Measurements from ENCODE around the gene PPP2R2B.

DNA sequence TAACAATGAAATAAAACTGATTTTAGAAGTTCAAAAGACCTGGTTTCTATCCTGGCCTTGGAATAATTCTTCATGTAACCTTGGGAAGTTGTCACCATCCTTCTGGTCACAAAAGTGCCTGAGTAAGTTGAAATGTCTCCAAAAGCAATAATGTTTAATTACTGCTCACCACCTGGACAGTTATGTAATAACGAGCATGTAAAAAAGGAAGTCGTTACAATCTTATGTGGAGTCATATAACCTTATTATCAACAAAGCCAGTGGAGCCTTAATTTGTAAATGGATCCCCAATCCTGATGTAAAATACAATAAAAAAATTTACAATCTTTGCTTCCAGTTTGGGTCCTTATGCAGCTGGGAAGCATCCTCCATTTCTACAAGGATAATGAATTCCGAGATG, 298.3 kb downstream of the PPP2R2B start:
- TF ChIP-seq, protein P1, sequence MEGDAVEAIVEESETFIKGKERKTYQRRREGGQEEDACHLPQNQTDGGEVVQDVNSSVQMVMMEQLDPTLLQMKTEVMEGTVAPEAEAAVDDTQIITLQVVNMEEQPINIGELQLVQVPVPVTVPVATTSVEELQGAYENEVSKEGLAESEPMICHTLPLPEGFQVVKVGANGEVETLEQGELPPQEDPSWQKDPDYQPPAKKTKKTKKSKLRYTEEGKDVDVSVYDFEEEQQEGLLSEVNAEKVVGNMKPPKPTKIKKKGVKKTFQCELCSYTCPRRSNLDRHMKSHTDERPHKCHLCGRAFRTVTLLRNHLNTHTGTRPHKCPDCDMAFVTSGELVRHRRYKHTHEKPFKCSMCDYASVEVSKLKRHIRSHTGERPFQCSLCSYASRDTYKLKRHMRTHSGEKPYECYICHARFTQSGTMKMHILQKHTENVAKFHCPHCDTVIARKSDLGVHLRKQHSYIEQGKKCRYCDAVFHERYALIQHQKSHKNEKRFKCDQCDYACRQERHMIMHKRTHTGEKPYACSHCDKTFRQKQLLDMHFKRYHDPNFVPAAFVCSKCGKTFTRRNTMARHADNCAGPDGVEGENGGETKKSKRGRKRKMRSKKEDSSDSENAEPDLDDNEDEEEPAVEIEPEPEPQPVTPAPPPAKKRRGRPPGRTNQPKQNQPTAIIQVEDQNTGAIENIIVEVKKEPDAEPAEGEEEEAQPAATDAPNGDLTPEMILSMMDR (conservative IDR thresholded peaks at IDR 0.05; ENCODE audit: low read depth, low read length), result no peak
- TF ChIP-seq EZH2 (IDR thresholded peaks at IDR 0.05; ENCODE audit: low read length, unreplicated experiment) (no peak), EZH2phosphoT487 (IDR thresholded peaks at IDR 0.05; ENCODE audit: borderline replicate concordance, low read length) (no peak)

All from PC-3 (cell line).